Measurements from ENCODE around the gene SFXN2.

DNA sequence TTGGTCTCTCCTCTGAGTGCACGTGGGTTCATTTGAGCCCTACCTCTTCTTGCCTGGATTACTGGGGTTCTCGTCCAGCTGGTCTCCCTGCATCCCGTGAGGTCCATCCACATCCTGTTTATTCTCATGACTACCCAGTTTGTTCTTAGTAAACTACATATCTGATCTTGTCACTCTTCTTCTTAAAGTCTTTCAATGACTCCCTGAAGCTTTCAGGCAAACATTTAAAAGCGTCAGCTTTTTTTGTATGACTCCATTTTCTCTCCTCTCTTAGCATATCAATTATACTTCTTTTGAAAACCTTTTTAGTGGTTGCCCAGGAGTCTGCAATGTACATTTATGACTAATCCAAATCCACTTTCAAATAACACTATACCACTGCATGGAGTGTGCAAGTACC lies 7.5 kb downstream of the SFXN2 start:
- TF ChIP-seq, protein P1, sequence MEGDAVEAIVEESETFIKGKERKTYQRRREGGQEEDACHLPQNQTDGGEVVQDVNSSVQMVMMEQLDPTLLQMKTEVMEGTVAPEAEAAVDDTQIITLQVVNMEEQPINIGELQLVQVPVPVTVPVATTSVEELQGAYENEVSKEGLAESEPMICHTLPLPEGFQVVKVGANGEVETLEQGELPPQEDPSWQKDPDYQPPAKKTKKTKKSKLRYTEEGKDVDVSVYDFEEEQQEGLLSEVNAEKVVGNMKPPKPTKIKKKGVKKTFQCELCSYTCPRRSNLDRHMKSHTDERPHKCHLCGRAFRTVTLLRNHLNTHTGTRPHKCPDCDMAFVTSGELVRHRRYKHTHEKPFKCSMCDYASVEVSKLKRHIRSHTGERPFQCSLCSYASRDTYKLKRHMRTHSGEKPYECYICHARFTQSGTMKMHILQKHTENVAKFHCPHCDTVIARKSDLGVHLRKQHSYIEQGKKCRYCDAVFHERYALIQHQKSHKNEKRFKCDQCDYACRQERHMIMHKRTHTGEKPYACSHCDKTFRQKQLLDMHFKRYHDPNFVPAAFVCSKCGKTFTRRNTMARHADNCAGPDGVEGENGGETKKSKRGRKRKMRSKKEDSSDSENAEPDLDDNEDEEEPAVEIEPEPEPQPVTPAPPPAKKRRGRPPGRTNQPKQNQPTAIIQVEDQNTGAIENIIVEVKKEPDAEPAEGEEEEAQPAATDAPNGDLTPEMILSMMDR (IDR thresholded peaks at IDR 0.05): no peak
- no peak for TF ChIP-seq POLR2A (IDR thresholded peaks at IDR 0.05)

Data from adrenal gland (tissue), 5 donors.